Loucy (cell line): ENCODE measurements around the gene EPHA5.

Source experiments
- H2AFZ ChIP-seq: fragments of 200-600 bp; sonication (generic); 2 replicates; pipeline ENCODE4 v1.6.0; 2016; ENCODE audit warnings: antibody characterized with exemption, mild to moderate bottlenecking, low read length, moderate library complexity
- H3F3A ChIP-seq: fragments of 200-600 bp; 2 replicates; pipeline ENCODE4 v1.6.0; 2016; ENCODE audit warnings: antibody characterized with exemption, low read depth, mild to moderate bottlenecking
- H3K27me3 ChIP-seq: fragments of 200-600 bp; sonication (generic); 2 replicates; pipeline ENCODE4 v1.6.1; 2014; ENCODE audit warnings: low read length, mild to moderate bottlenecking; ENCODE audit not compliant: insufficient read depth, poor library complexity, severe bottlenecking
- H3K36me3 ChIP-seq: fragments of 200-600 bp; sonication (generic); 2 replicates; pipeline ENCODE4 v1.6.1; 2016; ENCODE audit warnings: low read length; ENCODE audit not compliant: insufficient read depth
- H3K4me1 ChIP-seq: fragments of 200-600 bp; sonication (generic); 2 replicates; pipeline ENCODE4 v1.5.1; 2014; ENCODE audit warnings: low read length, mild to moderate bottlenecking; ENCODE audit not compliant: insufficient read depth, poor library complexity, severe bottlenecking
- H3K4me2 ChIP-seq: fragments of 200-600 bp; sonication (generic); 2 replicates; pipeline ENCODE4 v1.6.0; 2014; ENCODE audit warnings: antibody characterized with exemption, low read length, low read depth, mild to moderate bottlenecking; ENCODE audit not compliant: poor library complexity, severe bottlenecking
- H3K4me3 ChIP-seq: fragments of 200-600 bp; sonication (generic); 2 replicates; pipeline ENCODE4 v1.5.1; 2014; ENCODE audit warnings: low read length, mild to moderate bottlenecking, mixed read lengths; ENCODE audit not compliant: poor library complexity, severe bottlenecking
- H3K79me2 ChIP-seq: fragments of 200-600 bp; sonication (generic); 2 replicates; pipeline ENCODE4 v1.6.1; 2014; ENCODE audit warnings: low read length; ENCODE audit not compliant: insufficient read depth
- H3K9ac ChIP-seq: fragments of 200-600 bp; sonication (generic); 2 replicates; pipeline ENCODE4 v1.6.0; 2014; ENCODE audit warnings: mild to moderate bottlenecking, low read depth, low read length, moderate library complexity; ENCODE audit not compliant: poor library complexity, severe bottlenecking
- H3K9me2 ChIP-seq: fragments of 200-600 bp; sonication (generic); replicated peaks from 2 replicates; pipeline ENCODE4 v1.6.1; 2016; ENCODE audit warnings: low read depth, low read length, mixed read lengths
- H3K9me3 ChIP-seq: fragments of 200-600 bp; sonication (generic); 2 replicates; pipeline ENCODE4 v1.6.1; 2014; ENCODE audit warnings: mild to moderate bottlenecking, antibody characterized with exemption, low read length, low read depth; ENCODE audit not compliant: insufficient read depth
- H4K20me1 ChIP-seq: fragments of 200-600 bp; sonication (generic); 2 replicates; pipeline ENCODE4 v1.6.0; 2014; ENCODE audit warnings: antibody characterized with exemption, low read length, mild to moderate bottlenecking; ENCODE audit not compliant: insufficient read depth, poor library complexity, severe bottlenecking
- EZH2phosphoT487 ChIP-seq: fragments of 200-600 bp; IDR thresholded peaks from 2 replicates; pipeline ENCODE4 v1.6.1; 2018; ENCODE audit warnings: antibody characterized with exemption, mild to moderate bottlenecking, moderate library complexity, borderline replicate concordance
- TF ChIP-seq, protein P1 (sequence below): fragments of 200-600 bp; sonication (generic); conservative IDR thresholded peaks from 2 replicates; pipeline ENCODE4 v1.5.1; 2014; ENCODE audit warnings: mild to moderate bottlenecking, antibody characterized with exemption, low read length

Gene EPHA5

DNA sequence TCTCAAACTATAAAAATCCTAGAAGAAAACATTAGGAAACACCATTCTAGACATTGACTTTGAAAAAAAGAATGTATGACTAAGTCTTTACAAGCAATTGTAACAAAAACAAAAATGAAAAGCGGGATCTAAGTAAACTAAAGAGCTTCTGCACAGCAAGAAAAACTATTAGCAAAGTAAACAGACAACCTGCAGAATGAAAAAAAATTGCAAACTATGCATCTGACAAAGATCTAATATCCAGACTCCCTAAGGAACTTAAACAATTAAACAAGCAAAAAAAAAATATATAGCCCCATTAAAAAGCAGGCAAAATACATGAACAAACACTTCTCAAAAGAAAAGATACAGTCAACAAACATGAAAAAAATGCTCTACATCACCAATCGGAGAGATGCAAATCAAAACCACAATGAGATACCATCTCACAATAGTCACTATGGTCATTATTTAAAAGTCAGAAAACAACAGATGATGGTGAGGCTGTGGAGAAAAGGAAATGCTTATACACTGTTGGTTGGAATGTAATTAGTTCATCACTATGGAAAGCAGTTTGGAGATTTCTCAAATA is 168.1 kb downstream of the EPHA5 start:
- H3K4me2 ChIP-seq, result no peak overlapping the region
- no peak overlapping the region for H2AFZ ChIP-seq
- H3K27me3 ChIP-seq, result no peaks in the 10 kb centered on the region
- H3F3A ChIP-seq, result no peaks in the 10 kb centered on the region
- no peaks in the 10 kb centered on the region for H3K36me3 ChIP-seq
- H3K79me2 ChIP-seq, result no peaks in the 10 kb centered on the region
- H3K4me3 ChIP-seq, result no peak overlapping the region
- no peaks in the 10 kb centered on the region for H3K9me2 ChIP-seq
- no peak overlapping the region for H3K9ac ChIP-seq
- H3K4me1 ChIP-seq, result no peaks in the 10 kb centered on the region
- TF ChIP-seq, protein P1, sequence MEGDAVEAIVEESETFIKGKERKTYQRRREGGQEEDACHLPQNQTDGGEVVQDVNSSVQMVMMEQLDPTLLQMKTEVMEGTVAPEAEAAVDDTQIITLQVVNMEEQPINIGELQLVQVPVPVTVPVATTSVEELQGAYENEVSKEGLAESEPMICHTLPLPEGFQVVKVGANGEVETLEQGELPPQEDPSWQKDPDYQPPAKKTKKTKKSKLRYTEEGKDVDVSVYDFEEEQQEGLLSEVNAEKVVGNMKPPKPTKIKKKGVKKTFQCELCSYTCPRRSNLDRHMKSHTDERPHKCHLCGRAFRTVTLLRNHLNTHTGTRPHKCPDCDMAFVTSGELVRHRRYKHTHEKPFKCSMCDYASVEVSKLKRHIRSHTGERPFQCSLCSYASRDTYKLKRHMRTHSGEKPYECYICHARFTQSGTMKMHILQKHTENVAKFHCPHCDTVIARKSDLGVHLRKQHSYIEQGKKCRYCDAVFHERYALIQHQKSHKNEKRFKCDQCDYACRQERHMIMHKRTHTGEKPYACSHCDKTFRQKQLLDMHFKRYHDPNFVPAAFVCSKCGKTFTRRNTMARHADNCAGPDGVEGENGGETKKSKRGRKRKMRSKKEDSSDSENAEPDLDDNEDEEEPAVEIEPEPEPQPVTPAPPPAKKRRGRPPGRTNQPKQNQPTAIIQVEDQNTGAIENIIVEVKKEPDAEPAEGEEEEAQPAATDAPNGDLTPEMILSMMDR, result no peak
- TF ChIP-seq EZH2phosphoT487, result no peak
- H3K9me3 ChIP-seq, result no peaks in the 10 kb centered on the region
- no peaks in the 10 kb centered on the region for H4K20me1 ChIP-seq

DNA sequence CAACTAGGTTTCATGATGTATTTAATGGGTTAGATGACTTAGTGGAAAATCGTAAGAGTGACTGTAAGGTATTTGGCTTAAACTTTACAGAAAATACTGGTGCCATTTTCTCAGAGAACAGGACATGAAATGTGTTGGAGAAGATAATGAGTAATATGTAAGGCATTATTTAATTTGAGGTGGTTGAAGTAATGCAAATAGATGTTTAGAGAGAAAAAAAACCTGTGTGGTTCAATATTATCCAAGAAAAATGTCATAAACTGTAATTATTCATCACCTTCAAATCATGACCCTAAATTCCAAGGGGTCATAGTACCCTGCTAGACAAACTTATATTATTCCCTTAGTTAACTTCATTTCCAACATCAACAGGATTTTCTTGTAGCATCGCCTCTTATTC is 171.7 kb downstream of the EPHA5 start:
- Histone ChIP-seq H3K27me3 (no peaks in the 10 kb centered on the region), H3K9ac (no peak overlapping the region), H3K4me2 (no peak overlapping the region), H3K4me3 (no peak overlapping the region), H2AFZ (no peak overlapping the region), H3K9me2 (no peaks in the 10 kb centered on the region), H3K79me2 (no peaks in the 10 kb centered on the region), H3K4me1 (no peaks in the 10 kb centered on the region), H4K20me1 (no peaks in the 10 kb centered on the region), H3K36me3 (no peaks in the 10 kb centered on the region), H3K9me3 (no peaks in the 10 kb centered on the region), H3F3A (no peaks in the 10 kb centered on the region)
- TF ChIP-seq, protein P1, result no peak
- TF ChIP-seq EZH2phosphoT487, result no peak

DNA sequence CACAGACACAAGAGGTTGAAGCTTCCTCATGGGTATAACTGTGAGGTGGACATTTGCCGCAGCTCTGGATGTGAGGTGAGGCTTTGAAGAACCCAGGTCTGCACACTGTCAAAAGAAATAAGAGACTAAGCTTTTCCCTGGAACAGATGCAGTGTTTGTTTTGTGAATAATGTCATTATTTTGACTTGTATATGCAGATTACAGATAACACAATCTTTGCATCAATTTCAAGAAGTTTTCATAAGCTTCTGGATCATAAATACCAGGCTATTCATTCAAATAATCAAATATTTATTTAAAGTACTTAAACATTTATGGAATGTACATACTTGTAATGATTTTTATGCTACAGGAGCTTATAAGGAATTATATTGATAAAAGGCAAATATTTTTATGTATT is 174.8 kb downstream of the EPHA5 start:
- Histone ChIP-seq H3K4me1 (no peaks in the 10 kb centered on the region), H3K27me3 (no peaks in the 10 kb centered on the region), H3K4me2 (no peak overlapping the region), H3K4me3 (no peak overlapping the region), H2AFZ (no peak overlapping the region), H3K79me2 (no peaks in the 10 kb centered on the region), H3K9me2 (no peaks in the 10 kb centered on the region), H3K9me3 (no peaks in the 10 kb centered on the region), H4K20me1 (no peaks in the 10 kb centered on the region), H3K36me3 (no peaks in the 10 kb centered on the region), H3F3A (no peaks in the 10 kb centered on the region), H3K9ac (no peak overlapping the region)
- TF ChIP-seq, protein P1, result no peak
- no peak for TF ChIP-seq EZH2phosphoT487
